Activated naive CD8-positive, alpha-beta T cell (primary cell): ENCODE results near the gene CCT5.

Source experiments
- H3K27ac Mint-ChIP-seq: one replicate; pipeline ENCODE4 v1.8.0; 2021; ENCODE audit warnings: mixed read lengths
- H3K27me3 Mint-ChIP-seq: one replicate; pipeline ENCODE4 v1.8.0; 2021; ENCODE audit warnings: mixed read lengths
- H3K36me3 Mint-ChIP-seq: one replicate; pipeline ENCODE4 v1.8.0; 2021; ENCODE audit warnings: mixed read lengths
- H3K4me1 Mint-ChIP-seq: one replicate; pipeline ENCODE4 v1.8.0; 2021; ENCODE audit warnings: low read depth, mixed read lengths
- H3K4me3 Mint-ChIP-seq: one replicate; pipeline ENCODE4 v1.8.0; 2021; ENCODE audit warnings: mild to moderate bottlenecking, mixed read lengths
- H3K9me3 Mint-ChIP-seq: one replicate; pipeline ENCODE4 v1.8.0; 2021; ENCODE audit warnings: low read depth, mixed read lengths

CCT5 gene

GRCh38 chr5:10249948-10250805 lies at the start of gene CCT5:
CCT5 (plus strand) TSS chr5:10250280; CDS start chr5:10250341, 61 bp downstream.
- Mint-ChIP-seq H3K4me3 (peak within 1 kb of the TSS; percentile 100), H3K9me3 (no peaks in the 10 kb centered on the region), H3K4me1 (peaks cover 58% of the 10 kb centered on the region), H3K27ac (peak within 1 kb of the TSS; percentile 100), H3K27me3 (no peaks in the 10 kb centered on the region), H3K36me3 (peaks cover 10% of the 10 kb centered on the region)

- peaks cover 11% of the 10 kb centered on the region for H3K9me3 Mint-ChIP-seq
- H3K4me3 Mint-ChIP-seq, result no peak overlapping the region
- H3K4me1 Mint-ChIP-seq, result no peaks in the 10 kb centered on the region
- no peak overlapping the region for H3K27ac Mint-ChIP-seq
- H3K27me3 Mint-ChIP-seq, result no peaks in the 10 kb centered on the region
- H3K36me3 Mint-ChIP-seq, result peaks cover 17% of the 10 kb centered on the region
Measured at GRCh38 chr5:10201223-10201868, 48.7 kb upstream of the CCT5 start.

GRCh38 chr5:10202089-10202910 lies 47.8 kb upstream of the CCT5 start:
- Mint-ChIP-seq H3K27ac (no peak overlapping the region), H3K4me3 (no peak overlapping the region), H3K27me3 (no peaks in the 10 kb centered on the region), H3K4me1 (no peaks in the 10 kb centered on the region), H3K9me3 (peaks cover 6% of the 10 kb centered on the region), H3K36me3 (peaks cover 17% of the 10 kb centered on the region)

- H3K9me3 Mint-ChIP-seq, result no peaks in the 10 kb centered on the region
- peaks cover 26% of the 10 kb centered on the region for H3K36me3 Mint-ChIP-seq
- H3K27ac Mint-ChIP-seq, result no peak overlapping the region
- no peaks in the 10 kb centered on the region for H3K27me3 Mint-ChIP-seq
- no peak overlapping the region for H3K4me3 Mint-ChIP-seq
- no peaks in the 10 kb centered on the region for H3K4me1 Mint-ChIP-seq
Measured at GRCh38 chr5:10209004-10209403, 41.1 kb upstream of the CCT5 start.

GRCh38 chr5:10213316-10213715 lies 36.8 kb upstream of the CCT5 start:
- Mint-ChIP-seq H3K4me1 (no peaks in the 10 kb centered on the region), H3K9me3 (no peaks in the 10 kb centered on the region), H3K36me3 (peaks cover 19% of the 10 kb centered on the region), H3K27me3 (no peaks in the 10 kb centered on the region), H3K4me3 (no peak overlapping the region), H3K27ac (no peak overlapping the region)

GRCh38 chr5:10214041-10214440 lies 36.0 kb upstream of the CCT5 start:
- no peaks in the 10 kb centered on the region for H3K9me3 Mint-ChIP-seq
- no peak overlapping the region for H3K4me3 Mint-ChIP-seq
- H3K27me3 Mint-ChIP-seq, result no peaks in the 10 kb centered on the region
- no peaks in the 10 kb centered on the region for H3K4me1 Mint-ChIP-seq
- H3K27ac Mint-ChIP-seq, result no peak overlapping the region
- H3K36me3 Mint-ChIP-seq, result peaks cover 15% of the 10 kb centered on the region

GRCh38 chr5:10215366-10215765 lies 34.7 kb upstream of the CCT5 start:
- Mint-ChIP-seq H3K4me3 (no peak overlapping the region), H3K27ac (no peak overlapping the region), H3K4me1 (no peaks in the 10 kb centered on the region), H3K27me3 (no peaks in the 10 kb centered on the region), H3K36me3 (peaks cover 12% of the 10 kb centered on the region), H3K9me3 (no peaks in the 10 kb centered on the region)

- Mint-ChIP-seq H3K36me3 (peaks cover 10% of the 10 kb centered on the region), H3K4me3 (no peak overlapping the region), H3K9me3 (no peaks in the 10 kb centered on the region), H3K4me1 (no peaks in the 10 kb centered on the region), H3K27ac (no peak overlapping the region), H3K27me3 (no peaks in the 10 kb centered on the region)
Measured at GRCh38 chr5:10216107-10216506, 34.0 kb upstream of the CCT5 start.

GRCh38 chr5:10218658-10219057 lies 31.4 kb upstream of the CCT5 start:
- Mint-ChIP-seq H3K4me1 (no peaks in the 10 kb centered on the region), H3K4me3 (no peak overlapping the region), H3K36me3 (peaks cover 10% of the 10 kb centered on the region), H3K27ac (no peak overlapping the region), H3K9me3 (no peaks in the 10 kb centered on the region), H3K27me3 (no peaks in the 10 kb centered on the region)

- no peaks in the 10 kb centered on the region for H3K27me3 Mint-ChIP-seq
- no peaks in the 10 kb centered on the region for H3K9me3 Mint-ChIP-seq
- H3K36me3 Mint-ChIP-seq, result peaks cover 13% of the 10 kb centered on the region
- no peaks in the 10 kb centered on the region for H3K4me1 Mint-ChIP-seq
- H3K4me3 Mint-ChIP-seq, result no peak overlapping the region
- H3K27ac Mint-ChIP-seq, result no peak overlapping the region
Measured at GRCh38 chr5:10219068-10219467, 31.0 kb upstream of the CCT5 start.

- H3K27me3 Mint-ChIP-seq, result no peaks in the 10 kb centered on the region
- no peaks in the 10 kb centered on the region for H3K4me1 Mint-ChIP-seq
Measured at GRCh38 chr5:10220248-10220647, 29.8 kb upstream of the CCT5 start.

GRCh38 chr5:10222326-10222725 lies 27.8 kb upstream of the CCT5 start:
- Mint-ChIP-seq H3K4me3 (no peak overlapping the region), H3K36me3 (peaks cover 30% of the 10 kb centered on the region), H3K27me3 (no peaks in the 10 kb centered on the region), H3K9me3 (peaks cover 15% of the 10 kb centered on the region), H3K4me1 (no peaks in the 10 kb centered on the region), H3K27ac (no peak overlapping the region)

More at GRCh38 chr5:10220248-10220647, 29.8 kb upstream of the CCT5 start:
- peaks cover 18% of the 10 kb centered on the region for H3K36me3 Mint-ChIP-seq
- peaks cover 5% of the 10 kb centered on the region for H3K9me3 Mint-ChIP-seq
- H3K4me3 Mint-ChIP-seq, result no peak overlapping the region
- H3K27ac Mint-ChIP-seq, result no peak overlapping the region

- H3K27me3 Mint-ChIP-seq, result no peaks in the 10 kb centered on the region
- peaks cover 15% of the 10 kb centered on the region for H3K9me3 Mint-ChIP-seq
- H3K27ac Mint-ChIP-seq, result no peak overlapping the region
- no peaks in the 10 kb centered on the region for H3K4me1 Mint-ChIP-seq
- H3K4me3 Mint-ChIP-seq, result no peak overlapping the region
- peaks cover 38% of the 10 kb centered on the region for H3K36me3 Mint-ChIP-seq
Measured at GRCh38 chr5:10227379-10227778, 22.7 kb upstream of the CCT5 start.

GRCh38 chr5:10228288-10228687 lies 21.8 kb upstream of the CCT5 start:
- Mint-ChIP-seq H3K9me3 (peaks cover 15% of the 10 kb centered on the region), H3K27me3 (no peaks in the 10 kb centered on the region), H3K4me1 (no peaks in the 10 kb centered on the region), H3K4me3 (no peak overlapping the region), H3K36me3 (peaks cover 35% of the 10 kb centered on the region), H3K27ac (no peak overlapping the region)
